BJ (cell line): Measurements from ENCODE around the gene PYCR2. TPM values are rescaled to one million over a fixed set of nuclear protein-coding genes. Genes with fewer than 3 reads are reported as not detected.

Experiments
- CTCF ChIA-PET: fragments of 350-600 bp; formaldehyde crosslinking; extraction: SDS; loops from one replicate; lab custom pipeline; 2021; ENCODE audit warnings: antibody characterized with exemption, inconsistent platforms; lab: Yijun Ruan, JAX
- POLR2A ChIA-PET: fragments of 300-600 bp; sonication (Branson Sonifier 250); formaldehyde crosslinking; extraction: SDS; loops from one replicate; lab custom pipeline; 2021; ENCODE audit warnings: antibody characterized with exemption; lab: Charles Lee
- DNase-seq: peaks from one replicate; pipeline ENCODE4 v3.0.0-alpha.2; 2011; ENCODE audit warnings: low read depth
- H3K27me3 ChIP-seq: 2 replicates; pipeline ENCODE4 v1.6.0; 2011; ENCODE audit warnings: low read length; ENCODE audit not compliant: control insufficient read depth, insufficient read depth
- H3K36me3 ChIP-seq: 2 replicates; pipeline ENCODE4 v1.5.1; 2011; ENCODE audit warnings: low read length; ENCODE audit not compliant: control insufficient read depth, insufficient read depth
- H3K4me3 ChIP-seq: 2 replicates; pipeline ENCODE4 v1.5.1; 2011; ENCODE audit warnings: low read depth, mild to moderate bottlenecking, control low read depth, low read length
- CTCF ChIP-seq: IDR thresholded peaks from 2 replicates; pipeline ENCODE4 v1.5.1; 2011; ENCODE audit warnings: low read depth, mild to moderate bottlenecking, control low read depth, inconsistent platforms, low read length, moderate library complexity; ENCODE audit not compliant: insufficient read depth
- polyA plus RNA-seq: library from polyadenylated mRNA; depleted of rRNA; stranded (reverse); fragments of >200 nt; gene quantifications from 2 replicates; pipeline ENCODE4 v1.2.3, GENCODE V29; 2011

PYCR2 gene
- polyA plus RNA-seq, 1 experiment: 81.1 TPM

GRCh38 chr1:225903623-225904022 lies 20.4 kb downstream of the PYCR2 start:
- Histone ChIP-seq H3K36me3 (no peaks in the 10 kb centered on the region), H3K27me3 (no peaks in the 10 kb centered on the region), H3K4me3 (no peak overlapping the region)
- ChIA-PET CTCF (interaction anchor here (0.6 kb wide), 1 partner anchor 81 kb away, joined by 5 read pairs; no protein-coding TSS in a partner anchor), POLR2A (no interaction called here)
- TF ChIP-seq CTCF: no peak
- no peak for DNase-seq

GRCh38 chr1:225899044-225899925 lies 24.8 kb downstream of the PYCR2 start:
- CTCF ChIA-PET: interaction anchor here (1.2 kb wide), 1 partner anchor 13 kb away, joined by 4 read pairs; no protein-coding TSS in a partner anchor
- Histone ChIP-seq H3K36me3 (no peaks in the 10 kb centered on the region), H3K4me3 (no peak overlapping the region), H3K27me3 (no peaks in the 10 kb centered on the region)
- POLR2A ChIA-PET: no interaction called here
- DNase-seq: no peak
- TF ChIP-seq CTCF: no peak

GRCh38 chr1:225897595-225898514 lies 26.2 kb downstream of the PYCR2 start:
- CTCF ChIA-PET: interaction anchor here (0.8 to 1.4 kb wide), 6 partner anchors 8 to 423 kb away, joined by 3 to 6 read pairs (median 4); partner anchors contain the start of gene TMEM63A
- no peak for TF ChIP-seq CTCF
- no peak overlapping the region for H3K4me3 ChIP-seq
- H3K27me3 ChIP-seq: no peaks in the 10 kb centered on the region
- POLR2A ChIA-PET: no interaction called here
- no peak for DNase-seq
- H3K36me3 ChIP-seq: no peaks in the 10 kb centered on the region

- DNase-seq: no peak
- H3K36me3 ChIP-seq: no peaks in the 10 kb centered on the region
These were observed 27.0 kb downstream of the PYCR2 start for GRCh38 chr1:225896937-225897549.

More at GRCh38 chr1:225896937-225897549, 27.0 kb downstream of the PYCR2 start:
- POLR2A ChIA-PET: no interaction called here
- no peak for TF ChIP-seq CTCF
- CTCF ChIA-PET: interaction anchor here (0.9 to 1.4 kb wide), 4 partner anchors 9 to 422 kb away, joined by 3 to 6 read pairs (median 4); partner anchors contain the start of gene TMEM63A
- H3K27me3 ChIP-seq: no peaks in the 10 kb centered on the region
- H3K4me3 ChIP-seq: no peak overlapping the region
